ENCODE data around the gene SUPT20HL2. TPM values are rescaled to one million over a fixed set of nuclear protein-coding genes. Genes with fewer than 3 reads are reported as not detected.

SUPT20HL2 gene
- polyA plus RNA-seq, 6 donors from 2014 or later, result not detected

DNA sequence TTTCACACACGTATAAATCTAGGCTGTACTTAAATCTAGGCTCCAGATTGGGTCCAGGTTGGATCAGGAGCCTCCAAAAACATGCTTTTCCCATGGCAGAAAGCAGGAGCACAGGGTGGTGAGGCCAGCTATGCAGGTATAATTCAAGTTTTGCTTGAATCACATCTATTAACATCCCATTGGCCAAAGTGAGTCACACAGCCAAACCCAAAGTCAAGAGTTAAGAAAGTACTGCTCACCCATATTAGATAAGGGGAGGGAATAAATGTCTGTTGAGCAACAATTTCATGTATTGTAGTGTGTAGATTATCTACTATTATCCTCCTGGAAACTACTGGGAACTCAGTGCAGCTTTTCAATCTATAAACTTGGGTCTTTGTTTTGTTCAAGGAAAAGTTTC, 12.8 kb downstream of the SUPT20HL2 start:
- no peaks in the 10 kb centered on the region for H3K4me1 Mint-ChIP-seq
- H3K27me3 Mint-ChIP-seq, result peaks cover 0 to 10% (median 0%) of the 10 kb centered on the region in 3 donors

DNA sequence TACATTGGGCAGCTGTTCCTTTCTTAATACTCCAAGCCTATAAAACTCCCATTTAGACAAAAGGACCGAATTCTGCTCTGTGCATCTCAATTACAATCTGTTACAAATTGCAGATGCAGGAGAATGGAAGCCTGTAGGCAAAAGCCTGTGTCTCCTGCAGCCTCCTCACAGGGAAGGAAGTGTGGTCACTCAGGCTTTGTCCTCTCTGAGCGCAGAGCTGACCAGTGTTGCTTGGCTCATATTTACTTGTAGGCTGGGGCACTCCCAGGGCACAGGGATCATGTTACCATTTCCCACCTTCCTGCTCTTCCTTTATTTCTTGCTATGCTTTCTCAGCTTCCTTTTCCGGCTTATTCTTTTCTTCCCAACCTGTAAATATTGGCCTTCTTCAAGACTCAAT, 15.7 kb downstream of the SUPT20HL2 start:
- Mint-ChIP-seq H3K4me3 (no peak overlapping the region), H3K9me3 (peaks cover 0 to 1% (median 0%) of the 10 kb centered on the region in 7 donors), H3K4me1 (peaks cover 0 to 2% (median 0%) of the 10 kb centered on the region in 3 donors), H3K27me3 (peaks cover 0 to 25% (median 0%) of the 10 kb centered on the region in 3 donors), H3K36me3 (no peaks in the 10 kb centered on the region), H3K27ac (no peak overlapping the region)
- no peak for DNase-seq
- no peak for ATAC-seq (ENCODE audit: low read depth in 2 of 2)

More for the DNA sequence above, 12.8 kb downstream of the SUPT20HL2 start:
- no peaks in the 10 kb centered on the region for H3K36me3 Mint-ChIP-seq
- H3K4me3 Mint-ChIP-seq, result no peak overlapping the region
- DNase-seq, result no peak
- H3K27ac Mint-ChIP-seq, result no peak overlapping the region
- H3K9me3 Mint-ChIP-seq, result peaks cover 0 to 1% (median 0%) of the 10 kb centered on the region in 7 donors
- no peak for ATAC-seq (ENCODE audit: low read depth in 2 of 2)

DNA sequence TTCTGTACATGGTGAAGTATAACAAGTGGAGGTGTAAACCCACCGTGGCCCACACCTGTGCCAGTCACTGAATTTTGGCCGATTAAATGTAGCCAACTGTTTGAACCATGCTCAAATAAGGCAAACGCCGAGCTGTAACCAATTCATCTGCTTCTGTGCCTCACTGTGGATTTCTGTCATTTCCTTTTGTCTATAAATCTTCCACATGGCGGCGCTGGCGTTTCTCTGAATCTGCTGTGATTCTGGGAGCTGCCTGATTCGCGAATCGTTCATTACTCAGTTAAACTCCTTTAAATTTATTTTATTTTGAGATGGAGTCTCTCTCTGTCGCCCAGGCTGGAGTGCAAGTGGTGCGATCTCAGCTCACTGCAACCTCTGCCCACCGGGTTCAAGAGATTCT, 19.2 kb downstream of the SUPT20HL2 start:
- Mint-ChIP-seq H3K4me1 (peaks cover 0 to 2% (median 0%) of the 10 kb centered on the region in 3 donors), H3K27ac (no peak overlapping the region), H3K4me3 (no peak overlapping the region), H3K36me3 (no peaks in the 10 kb centered on the region), H3K27me3 (peaks cover 0 to 35% (median 0%) of the 10 kb centered on the region in 3 donors), H3K9me3 (peaks cover 0 to 2% (median 0%) of the 10 kb centered on the region in 7 donors)
- DNase-seq (no peak), ATAC-seq (ENCODE audit: low read depth in 2 of 2) (no peak)

DNA sequence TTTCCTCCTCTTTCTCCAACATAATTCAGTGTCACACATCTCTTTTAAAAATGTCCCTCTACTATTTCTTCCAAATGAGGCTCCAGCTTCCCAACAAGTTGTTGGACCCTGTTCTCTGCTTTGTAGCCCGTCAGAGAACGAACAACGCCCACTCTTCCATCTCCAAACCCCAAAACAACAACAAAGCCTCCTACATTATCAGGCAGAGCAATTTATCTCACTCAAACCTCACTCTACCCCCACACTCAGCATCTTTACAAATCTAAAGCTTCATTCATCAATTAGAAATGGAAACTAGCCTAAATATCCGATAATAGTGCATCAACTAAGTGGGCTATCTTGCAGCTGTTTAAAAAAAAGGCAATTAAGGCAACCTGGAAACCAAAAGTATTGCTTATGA, 20.5 kb downstream of the SUPT20HL2 start:
- no peak overlapping the region for H3K4me3 Mint-ChIP-seq
- H3K36me3 Mint-ChIP-seq, result no peaks in the 10 kb centered on the region
- peaks cover 0 to 41% (median 0%) of the 10 kb centered on the region in 3 donors for H3K27me3 Mint-ChIP-seq
- H3K4me1 Mint-ChIP-seq, result peaks cover 0 to 2% (median 0%) of the 10 kb centered on the region in 3 donors
- peaks cover 0 to 7% (median 0%) of the 10 kb centered on the region in 7 donors for H3K9me3 Mint-ChIP-seq
- H3K27ac Mint-ChIP-seq, result no peak overlapping the region
- DNase-seq (no peak), ATAC-seq (ENCODE audit: low read depth in 2 of 2) (no peak)

DNA sequence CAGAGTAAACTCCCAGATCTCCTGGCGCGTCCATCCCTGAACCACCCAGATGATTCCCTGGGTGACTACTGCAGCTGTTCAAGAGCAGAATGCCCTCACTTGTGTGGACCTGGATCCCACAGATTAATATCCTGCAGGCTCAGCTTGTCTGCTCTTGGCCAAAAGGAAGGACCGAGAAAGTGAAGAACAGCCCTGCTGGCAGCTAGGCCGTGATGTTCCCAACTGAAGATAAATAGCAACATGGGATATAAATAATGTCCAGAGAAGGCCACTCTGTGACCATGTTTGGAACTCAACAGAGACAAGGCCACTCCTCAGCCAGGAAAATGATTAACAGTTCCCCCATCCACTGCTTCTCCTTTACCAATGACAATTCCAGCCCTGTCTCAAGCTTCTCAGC, 21.5 kb downstream of the SUPT20HL2 start:
- Mint-ChIP-seq H3K27ac (no peak overlapping the region), H3K27me3 (peaks cover 0 to 41% (median 0%) of the 10 kb centered on the region in 3 donors), H3K36me3 (no peaks in the 10 kb centered on the region), H3K4me3 (no peak overlapping the region), H3K9me3 (peaks cover 0 to 7% (median 0%) of the 10 kb centered on the region in 7 donors), H3K4me1 (peaks cover 0 to 2% (median 0%) of the 10 kb centered on the region in 3 donors)
- DNase-seq (no peak), ATAC-seq (ENCODE audit: low read depth in 2 of 2) (no peak)

DNA sequence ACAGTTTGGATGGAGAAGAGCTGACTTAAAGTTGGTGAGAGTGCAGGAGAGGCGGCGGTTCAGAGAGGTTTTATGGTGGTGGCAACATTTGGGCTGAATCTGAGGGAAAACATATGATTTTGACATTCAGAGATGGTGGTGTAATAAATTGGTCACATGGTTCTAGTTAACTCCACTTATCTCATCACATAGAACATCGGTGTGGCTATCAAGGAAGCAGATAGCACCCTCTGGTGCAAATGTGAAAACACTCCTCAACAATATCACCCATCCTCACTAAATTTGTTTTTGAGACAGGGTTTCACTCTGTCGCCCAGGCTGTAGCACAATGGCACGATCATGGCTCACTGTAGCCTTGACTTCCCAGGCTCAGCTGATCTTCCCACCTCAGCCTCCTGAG, 28.8 kb downstream of the SUPT20HL2 start:
- peaks cover 0 to 7% (median 0%) of the 10 kb centered on the region in 7 donors for H3K9me3 Mint-ChIP-seq
- no peak overlapping the region for H3K4me3 Mint-ChIP-seq
- no peaks in the 10 kb centered on the region for H3K36me3 Mint-ChIP-seq
- peaks cover 9 to 66% (median 11%) of the 10 kb centered on the region in 3 donors for H3K27me3 Mint-ChIP-seq
- peaks cover 0 to 3% (median 2%) of the 10 kb centered on the region in 3 donors for H3K4me1 Mint-ChIP-seq
- H3K27ac Mint-ChIP-seq, result no peak overlapping the region
- DNase-seq, result no peak
- no peak for ATAC-seq (ENCODE audit: low read depth in 2 of 2)

DNA sequence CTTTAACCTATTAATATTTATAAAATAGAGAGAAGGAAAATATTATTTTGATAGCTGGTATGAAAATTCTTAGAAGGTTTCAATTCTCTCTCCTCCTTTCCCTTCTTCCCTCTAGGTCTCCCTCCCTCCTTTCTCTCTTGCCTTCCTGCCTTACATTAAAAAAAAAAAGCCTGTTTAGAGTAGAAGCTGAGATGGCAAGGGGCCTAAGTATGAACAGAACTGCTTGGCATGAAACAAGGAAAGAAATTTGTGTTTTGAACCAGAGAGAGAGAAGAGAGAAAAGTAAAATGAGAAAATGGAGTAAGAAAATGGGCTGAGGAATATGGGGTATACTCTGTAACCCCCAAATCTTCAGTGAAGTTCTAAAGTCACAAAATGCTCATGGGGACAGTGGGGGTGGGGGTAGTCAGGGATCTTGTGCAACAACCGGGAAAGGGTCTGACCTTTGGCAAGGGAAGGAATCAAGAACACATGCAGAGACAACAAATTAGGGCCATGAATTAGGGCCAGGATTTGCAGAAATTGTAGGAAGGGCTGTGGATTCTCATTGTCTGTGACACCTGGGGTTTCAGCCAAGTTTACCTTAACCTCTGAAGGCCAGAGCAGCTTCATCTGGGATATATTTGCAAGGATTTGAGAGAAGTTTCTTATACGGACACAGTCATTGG, 30.6 kb downstream of the SUPT20HL2 start:
- no peak for ATAC-seq (ENCODE audit: low read depth in 2 of 2)
- no peak overlapping the region for H3K4me3 Mint-ChIP-seq
- peaks cover 11 to 71% (median 17%) of the 10 kb centered on the region in 3 donors for H3K27me3 Mint-ChIP-seq
- no peaks in the 10 kb centered on the region for H3K36me3 Mint-ChIP-seq
- H3K4me1 Mint-ChIP-seq, result peaks cover 0 to 3% (median 2%) of the 10 kb centered on the region in 3 donors
- peaks cover 0 to 5% (median 0%) of the 10 kb centered on the region in 7 donors for H3K9me3 Mint-ChIP-seq
- H3K27ac Mint-ChIP-seq, result no peak overlapping the region
- no peak for DNase-seq

DNA sequence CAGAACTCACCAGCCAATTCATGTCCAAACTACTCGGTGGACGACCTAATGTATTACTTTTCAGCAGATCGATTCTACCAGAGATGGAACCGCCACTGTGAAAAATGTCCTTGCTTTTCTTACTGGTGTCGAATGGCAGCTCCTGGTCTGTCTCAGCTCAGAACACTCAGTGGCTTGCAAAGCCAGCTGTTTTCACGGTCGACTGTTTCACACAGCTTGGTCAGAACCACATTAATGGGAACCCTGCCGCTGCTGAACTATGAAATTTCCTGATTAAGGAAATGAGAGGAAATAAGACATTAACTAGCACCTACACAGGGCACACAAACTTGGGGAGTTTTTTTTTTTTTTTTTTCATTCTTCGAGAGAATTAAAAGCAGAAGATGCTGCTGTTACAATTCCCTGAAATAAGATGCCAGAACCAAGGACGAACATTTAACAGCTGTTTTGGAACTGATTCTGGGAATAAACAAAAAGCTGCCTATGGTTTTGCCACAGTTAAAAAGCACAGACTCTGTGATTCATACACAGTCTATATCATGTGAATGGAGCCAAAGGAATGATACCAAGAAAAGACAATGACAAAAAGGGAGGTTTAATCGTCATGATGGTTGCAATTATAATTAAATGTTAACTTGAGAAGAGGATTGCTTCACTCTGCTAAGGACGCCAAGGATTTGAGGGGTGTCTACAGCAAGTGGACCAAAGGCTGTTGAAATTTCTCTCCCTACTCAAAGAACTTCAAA, 31.3 kb downstream of the SUPT20HL2 start:
- no peaks in the 10 kb centered on the region for H3K36me3 Mint-ChIP-seq
- DNase-seq (no peak), ATAC-seq (ENCODE audit: low read depth in 2 of 2) (no peak)
- peaks cover 0 to 5% (median 0%) of the 10 kb centered on the region in 7 donors for H3K9me3 Mint-ChIP-seq
- H3K4me3 Mint-ChIP-seq, result peak overlapping the region in 1 of 8 donors; percentile 31
- H3K4me1 Mint-ChIP-seq, result peaks cover 0 to 3% (median 2%) of the 10 kb centered on the region in 3 donors
- H3K27ac Mint-ChIP-seq, result no peak overlapping the region
- peaks cover 11 to 76% (median 17%) of the 10 kb centered on the region in 3 donors for H3K27me3 Mint-ChIP-seq

DNA sequence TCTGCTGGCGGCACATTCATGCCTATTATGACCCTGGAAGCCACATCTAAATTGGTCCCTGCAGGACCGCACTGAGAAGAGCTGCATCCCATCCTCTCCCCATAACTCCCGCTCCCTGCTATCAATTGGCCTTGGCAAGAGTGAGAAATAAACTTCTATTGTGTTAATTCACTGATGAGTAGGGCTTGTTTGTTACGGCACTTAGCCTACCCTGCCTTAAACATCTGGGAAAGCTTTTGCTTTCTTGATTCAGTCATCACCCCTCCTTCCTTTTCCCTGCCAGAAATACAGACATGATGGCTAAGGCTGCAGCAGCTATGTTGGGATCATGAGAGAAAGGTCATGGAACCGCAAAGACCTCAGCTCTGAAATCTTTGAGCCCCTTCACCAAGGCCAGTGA, 36.5 kb downstream of the SUPT20HL2 start:
- no peak overlapping the region for H3K27ac Mint-ChIP-seq
- ATAC-seq (ENCODE audit: low read depth in 2 of 2) (no peak), DNase-seq (no peak)
- H3K36me3 Mint-ChIP-seq, result no peaks in the 10 kb centered on the region
- peaks cover 0 to 6% (median 0%) of the 10 kb centered on the region in 3 donors for H3K4me1 Mint-ChIP-seq
- peaks cover 0 to 20% (median 5%) of the 10 kb centered on the region in 7 donors for H3K9me3 Mint-ChIP-seq
- peaks cover 7 to 48% (median 17%) of the 10 kb centered on the region in 3 donors for H3K27me3 Mint-ChIP-seq
- no peak overlapping the region for H3K4me3 Mint-ChIP-seq

DNA sequence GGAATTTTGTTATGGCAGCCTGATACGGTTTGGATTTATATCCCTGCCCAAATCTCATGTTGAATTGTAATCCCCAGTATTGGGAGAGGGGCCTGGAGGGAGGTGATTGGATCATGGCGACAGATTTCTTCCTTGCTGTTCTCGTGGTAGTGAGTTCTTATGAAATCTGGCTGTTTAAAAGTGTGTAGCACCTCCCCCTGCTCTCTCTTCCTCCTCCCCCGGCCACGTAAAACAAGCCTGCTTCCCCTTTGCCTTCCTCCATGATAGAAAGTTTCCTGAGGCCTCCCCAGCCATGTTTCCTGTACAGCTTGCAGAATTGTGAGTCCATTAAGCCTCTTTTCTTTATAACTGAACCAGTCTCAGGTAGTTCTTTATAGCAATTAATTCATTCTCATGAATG, 37.9 kb downstream of the SUPT20HL2 start:
- Mint-ChIP-seq H3K27me3 (peaks cover 3 to 42% (median 13%) of the 10 kb centered on the region in 3 donors), H3K9me3 (peaks cover 3 to 34% (median 11%) of the 10 kb centered on the region in 7 donors), H3K36me3 (no peaks in the 10 kb centered on the region), H3K4me1 (peaks cover 0 to 4% (median 0%) of the 10 kb centered on the region in 3 donors), H3K27ac (no peak overlapping the region), H3K4me3 (no peak overlapping the region)
- ATAC-seq (ENCODE audit: low read depth in 2 of 2), result no peak
- no peak for DNase-seq

DNA sequence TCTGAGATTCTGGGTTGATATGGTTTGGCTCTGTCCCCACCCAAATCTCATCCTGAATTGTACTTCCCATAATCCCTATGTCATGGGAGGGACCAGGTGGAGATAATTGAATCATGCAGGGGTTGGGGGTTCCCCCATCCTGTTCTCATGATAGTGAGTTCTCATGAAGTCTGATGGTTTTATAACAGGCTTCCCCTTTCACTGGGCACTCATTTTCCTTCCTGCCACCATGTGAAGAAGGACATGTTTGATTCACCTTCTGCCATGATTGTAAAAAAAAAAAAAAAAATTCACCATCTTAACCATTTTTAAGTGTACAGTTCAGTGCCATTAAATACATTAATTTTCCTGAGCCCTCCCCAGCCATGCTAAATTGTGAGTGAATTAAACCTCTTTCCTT, 42.6 kb downstream of the SUPT20HL2 start:
- no peak for ATAC-seq (ENCODE audit: low read depth in 2 of 2)
- no peak overlapping the region for H3K27ac Mint-ChIP-seq
- H3K9me3 Mint-ChIP-seq, result peaks cover 4 to 44% (median 16%) of the 10 kb centered on the region in 7 donors
- H3K27me3 Mint-ChIP-seq, result peaks cover 0 to 16% (median 0%) of the 10 kb centered on the region in 3 donors
- no peak overlapping the region for H3K4me3 Mint-ChIP-seq
- no peaks in the 10 kb centered on the region for H3K36me3 Mint-ChIP-seq
- DNase-seq, result no peak
- H3K4me1 Mint-ChIP-seq, result peaks cover 0 to 4% (median 0%) of the 10 kb centered on the region in 3 donors

DNA sequence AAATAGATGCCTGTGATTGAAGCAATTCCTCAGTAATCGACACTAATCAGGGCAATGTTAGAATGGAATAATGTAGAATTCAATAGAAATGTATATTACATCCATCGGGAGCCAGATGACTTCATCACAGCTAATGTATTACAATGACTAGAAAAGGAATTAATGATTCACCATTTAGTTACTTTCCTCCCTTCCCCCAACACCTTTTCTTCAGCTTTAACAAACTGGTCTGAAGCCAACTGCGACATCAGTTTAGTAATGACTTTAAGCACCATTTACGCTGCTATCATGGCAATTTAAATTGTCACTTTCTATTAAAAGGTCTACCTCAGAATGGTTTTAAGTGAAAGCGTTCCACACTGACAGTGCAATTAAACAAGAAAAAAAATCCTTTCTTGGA, 45.1 kb downstream of the SUPT20HL2 start:
- Mint-ChIP-seq H3K4me3 (no peak overlapping the region), H3K36me3 (no peaks in the 10 kb centered on the region), H3K9me3 (peaks cover 4 to 31% (median 16%) of the 10 kb centered on the region in 7 donors), H3K4me1 (no peaks in the 10 kb centered on the region), H3K27me3 (peaks cover 0 to 24% (median 0%) of the 10 kb centered on the region in 3 donors), H3K27ac (no peak overlapping the region)
- ATAC-seq (ENCODE audit: low read depth in 2 of 2), result no peak
- DNase-seq, result no peak

DNA sequence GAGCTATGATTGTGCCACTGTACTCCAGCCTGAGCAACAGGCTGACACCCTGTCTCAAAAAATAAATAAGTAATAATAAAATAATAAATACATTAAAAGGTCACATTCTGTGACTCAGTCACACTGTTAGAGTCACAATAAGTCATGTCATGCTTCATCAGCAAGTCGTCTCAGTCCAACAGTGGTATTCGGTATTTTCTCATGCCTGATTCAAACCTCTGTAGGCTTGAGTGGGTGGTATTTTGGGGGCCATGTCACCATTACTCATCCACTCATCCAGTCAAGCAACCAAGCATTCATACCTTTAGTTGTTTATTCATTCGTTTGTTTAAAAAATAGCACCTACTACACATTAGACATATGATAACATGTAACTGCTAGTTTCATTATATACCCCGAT, 46.9 kb downstream of the SUPT20HL2 start:
- peaks cover 0 to 31% (median 0%) of the 10 kb centered on the region in 3 donors for H3K27me3 Mint-ChIP-seq
- no peaks in the 10 kb centered on the region for H3K4me1 Mint-ChIP-seq
- DNase-seq (no peak), ATAC-seq (ENCODE audit: low read depth in 2 of 2) (no peak)
- H3K36me3 Mint-ChIP-seq, result no peaks in the 10 kb centered on the region
- no peak overlapping the region for H3K4me3 Mint-ChIP-seq
- H3K9me3 Mint-ChIP-seq, result peaks cover 4 to 20% (median 14%) of the 10 kb centered on the region in 7 donors
- no peak overlapping the region for H3K27ac Mint-ChIP-seq
